HepG2 (cell line): ENCODE data around the gene INKA2. TPM values are rescaled to one million over a fixed set of nuclear protein-coding genes. Genes with fewer than 3 reads are reported as not detected.

Experiments
- AHR ChIP-seq: IDR thresholded peaks from 2 replicates; pipeline ENCODE4 v1.6.1; 2018; ENCODE audit warnings: missing genetic modification reagents, missing compliant biosample characterization
- AKAP8 ChIP-seq: sonication (generic); formaldehyde crosslinking; IDR thresholded peaks from 2 replicates; pipeline ENCODE4 v1.5.1; 2020; ENCODE audit warnings: mild to moderate bottlenecking, missing genetic modification reagents
- ATM ChIP-seq: fragments of 450-650 bp; IDR thresholded peaks from 2 replicates; pipeline ENCODE4 v1.7.1; 2017; ENCODE audit warnings: mild to moderate bottlenecking, borderline replicate concordance
- CBX2 ChIP-seq, 2 experiments: fragments of 200-600 bp in 1 of 2; sonication (generic); formaldehyde crosslinking in 1 of 2; IDR thresholded peaks; 2 replicates each; pipeline versions ENCODE4 v1.7.0 to v1.8.1; 2018 to 2022; ENCODE audit warnings: low read depth in 2 of 2, low read length in 1 of 2, mild to moderate bottlenecking in 1 of 2, missing genetic modification reagents in 1 of 2
- CEBPG ChIP-seq: IDR thresholded peaks from 2 replicates; pipeline ENCODE4 v1.6.1; 2016
- CENPT ChIP-seq: sonication (generic); formaldehyde crosslinking; IDR thresholded peaks from 2 replicates; pipeline ENCODE4 v1.8.0; 2022; ENCODE audit warnings: low read depth, mild to moderate bottlenecking, moderate library complexity, missing genetic modification reagents
- GPN1 ChIP-seq: sonication (generic); formaldehyde crosslinking; IDR thresholded peaks from 2 replicates; pipeline ENCODE4 v1.5.1; 2020; ENCODE audit warnings: missing genetic modification reagents, borderline replicate concordance
- HOXA7 ChIP-seq: sonication (generic); formaldehyde crosslinking; IDR thresholded peaks from 2 replicates; pipeline ENCODE4 v1.8.1; 2022; ENCODE audit warnings: mild to moderate bottlenecking, missing genetic modification reagents, moderate library complexity
- JDP2 ChIP-seq: sonication (generic); formaldehyde crosslinking; IDR thresholded peaks from 2 replicates; pipeline ENCODE4 v1.8.1; 2022; ENCODE audit warnings: missing genetic modification reagents, borderline replicate concordance
- MAZ ChIP-seq, 2 experiments: sonication (generic) in 1 of 2; formaldehyde crosslinking in 1 of 2; IDR thresholded peaks; 2 replicates each; pipeline versions ENCODE4 v1.5.0 to v1.6.1; 2012 to 2020; ENCODE audit warnings: low read depth in 2 of 2, mild to moderate bottlenecking in 2 of 2, borderline replicate concordance in 1 of 2, improper control_type of control experiment in 1 of 2, low read length in 1 of 2, missing genetic modification reagents in 1 of 2, moderate library complexity in 1 of 2
- MXD3 ChIP-seq: IDR thresholded peaks from 2 replicates; pipeline ENCODE4 v1.6.1; 2016; ENCODE audit warnings: mild to moderate bottlenecking, missing biosample characterization, missing genetic modification reagents
- MXD4 ChIP-seq: IDR thresholded peaks from 2 replicates; pipeline ENCODE4 v1.6.1; 2016; ENCODE audit warnings: mild to moderate bottlenecking, missing biosample characterization, missing genetic modification reagents
- MYNN ChIP-seq: sonication (generic); formaldehyde crosslinking; IDR thresholded peaks from 2 replicates; pipeline ENCODE4 v1.4.0; 2020; ENCODE audit warnings: mild to moderate bottlenecking, low read depth, missing genetic modification reagents
- NFYC ChIP-seq: IDR thresholded peaks from 2 replicates; pipeline ENCODE4 v1.6.1; 2016; ENCODE audit warnings: missing genetic modification reagents, missing compliant biosample characterization
- PTBP1 ChIP-seq: fragments of 200-400 bp; formaldehyde crosslinking; IDR thresholded peaks from 2 replicates; pipeline ENCODE4 v1.6.1; 2018; ENCODE audit warnings: low read length, low read depth; ENCODE audit not compliant: poor library complexity, severe bottlenecking
- SAP130 ChIP-seq: IDR thresholded peaks from 2 replicates; pipeline ENCODE4 v1.6.1; 2016; ENCODE audit warnings: low read depth
- SPEN ChIP-seq: sonication (generic); formaldehyde crosslinking; IDR thresholded peaks from 2 replicates; pipeline ENCODE4 v1.5.1; 2020; ENCODE audit warnings: low read depth, mild to moderate bottlenecking, missing genetic modification reagents
- TRIM22 ChIP-seq: fragments of 450-650 bp; IDR thresholded peaks from 2 replicates; pipeline ENCODE4 v1.6.1; 2017
- ZFP1 ChIP-seq: IDR thresholded peaks from 2 replicates; pipeline ENCODE4 v1.6.1; 2016
- ZIK1 ChIP-seq: sonication (generic); formaldehyde crosslinking; IDR thresholded peaks from 2 replicates; pipeline ENCODE4 v1.5.0; 2020; ENCODE audit warnings: mild to moderate bottlenecking, low read depth, missing genetic modification reagents, borderline replicate concordance
- ZMYM4 ChIP-seq: sonication (generic); formaldehyde crosslinking; IDR thresholded peaks from 2 replicates; pipeline ENCODE4 v1.8.1; 2023; ENCODE audit warnings: mild to moderate bottlenecking, missing genetic modification reagents
- ZNF44 ChIP-seq: sonication (generic); formaldehyde crosslinking; IDR thresholded peaks from 2 replicates; pipeline ENCODE4 v1.5.1; 2020; ENCODE audit warnings: mild to moderate bottlenecking, missing genetic modification reagents
- ZNF503 ChIP-seq: sonication (generic); formaldehyde crosslinking; IDR thresholded peaks from 2 replicates; pipeline ENCODE4 v1.4.0; 2020; ENCODE audit warnings: missing genetic modification reagents
- ZNF713 ChIP-seq: sonication (generic); formaldehyde crosslinking; IDR thresholded peaks from 2 replicates; pipeline ENCODE4 v1.4.0; 2020; ENCODE audit warnings: mild to moderate bottlenecking, missing genetic modification reagents
- polyA plus RNA-seq, 8 experiments: library from polyadenylated mRNA; depleted of rRNA in 3 of 8; stranded (reverse) in 7 of 8; unstranded in 1 of 8; fragments of >200 nt; fragmentation: Illumina TruSeq in 4 of 8; extraction: Trizol in 4 of 8; gene quantifications; 2 replicates each; pipeline versions ENCODE4 v1.2.1 to v1.2.3, GENCODE V29; 2011 to 2016; ENCODE audit warnings: low read depth in 4 of 8, missing spikeins in 1 of 8, mixed read lengths in 1 of 8; ENCODE audit not compliant: insufficient read depth in 1 of 8
- total RNA-seq, 5 experiments: library from RNA; depleted of rRNA; stranded (reverse); fragments of >200 nt; fragmentation: Illumina TruSeq; extraction: Trizol; gene quantifications; 2 replicates each; pipeline ENCODE4 v1.2.3, GENCODE V29; 2016; ENCODE audit warnings: low read depth in 1 of 5
- TF ChIP-seq, protein P1 (sequence below): sonication (generic); formaldehyde crosslinking; IDR thresholded peaks from 2 replicates; pipeline ENCODE4 v1.4.0; 2020; ENCODE audit warnings: missing genetic modification reagents

INKA2 gene
- total and polyA plus RNA-seq, 2 of the 13 experiments (the other 11 are each of a cell fraction or from before 2014, with no cell fraction given) = 2.6 to 4.6 TPM

- TF ChIP-seq, protein P1, sequence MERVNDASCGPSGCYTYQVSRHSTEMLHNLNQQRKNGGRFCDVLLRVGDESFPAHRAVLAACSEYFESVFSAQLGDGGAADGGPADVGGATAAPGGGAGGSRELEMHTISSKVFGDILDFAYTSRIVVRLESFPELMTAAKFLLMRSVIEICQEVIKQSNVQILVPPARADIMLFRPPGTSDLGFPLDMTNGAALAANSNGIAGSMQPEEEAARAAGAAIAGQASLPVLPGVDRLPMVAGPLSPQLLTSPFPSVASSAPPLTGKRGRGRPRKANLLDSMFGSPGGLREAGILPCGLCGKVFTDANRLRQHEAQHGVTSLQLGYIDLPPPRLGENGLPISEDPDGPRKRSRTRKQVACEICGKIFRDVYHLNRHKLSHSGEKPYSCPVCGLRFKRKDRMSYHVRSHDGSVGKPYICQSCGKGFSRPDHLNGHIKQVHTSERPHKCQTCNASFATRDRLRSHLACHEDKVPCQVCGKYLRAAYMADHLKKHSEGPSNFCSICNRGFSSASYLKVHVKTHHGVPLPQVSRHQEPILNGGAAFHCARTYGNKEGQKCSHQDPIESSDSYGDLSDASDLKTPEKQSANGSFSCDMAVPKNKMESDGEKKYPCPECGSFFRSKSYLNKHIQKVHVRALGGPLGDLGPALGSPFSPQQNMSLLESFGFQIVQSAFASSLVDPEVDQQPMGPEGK = peak; percentile 71
- TF ChIP-seq GPN1 (no peak), ZNF44 (CRISPR knock-in tag) (peak; percentile 80; the same call in 1 of the 2 replicates), ATM (no peak), PTBP1 (peak; percentile 25), HOXA7 (no peak), ZNF713 (CRISPR knock-in tag) (no peak), ZMYM4 (CRISPR knock-in tag) (peak; percentile 92), TRIM22 (no peak), MYNN (no peak), JDP2 (no peak; the same call in 1 of the 2 replicates), MXD4 (CRISPR knock-in tag) (peak; percentile 96), CENPT (CRISPR knock-in tag) (no peak), AKAP8 (CRISPR knock-in tag) (no peak), NFYC (CRISPR knock-in tag) (no peak), AHR (CRISPR knock-in tag) (no peak; the same call in 1 of the 2 replicates), ZNF503 (CRISPR knock-in tag) (peak; percentile 69; the same call in 1 of the 2 replicates), ZIK1 (CRISPR knock-in tag) (0 out of 2 replicates have a peak, but pooled peaks have one; percentile 49), CBX2 (IDR thresholded peaks at IDR 0.05; ENCODE audit: low read depth, low read length) (no peak), CBX2 (CRISPR knock-in tag; IDR thresholded peaks at IDR 0.05; ENCODE audit: low read depth) (no peak), ZFP1 (peak; percentile 81; the same call in 1 of the 2 replicates), MXD3 (CRISPR knock-in tag) (no peak), SPEN (CRISPR knock-in tag) (peak; percentile 86), CEBPG (CRISPR knock-in tag) (peak; percentile 25; the same call in 1 of the 2 replicates), MAZ (IDR thresholded peaks at IDR 0.05; ENCODE audit: borderline replicate concordance, low read depth, low read length) (peak; percentile 93), MAZ (CRISPR knock-in tag; IDR thresholded peaks at IDR 0.05; ENCODE audit: low read depth) (peak; percentile 96), SAP130 (CRISPR knock-in tag) (peak; percentile 94)
Measured at GRCh38 chr1:111755331-111756123, 16.3 kb upstream of the INKA2 start, which contains the start of gene DDX20 (continued).
